ENCODE results near the gene CASP10. TPM values are rescaled to one million over a fixed set of nuclear protein-coding genes. Genes with fewer than 3 reads are reported as not detected.

CASP10 gene
- total and polyA plus RNA-seq, 2 of the 8 experiments (the other 6 are each of a cell fraction or from before 2014, with no cell fraction given): 2.3 to 4.0 TPM

DNA sequence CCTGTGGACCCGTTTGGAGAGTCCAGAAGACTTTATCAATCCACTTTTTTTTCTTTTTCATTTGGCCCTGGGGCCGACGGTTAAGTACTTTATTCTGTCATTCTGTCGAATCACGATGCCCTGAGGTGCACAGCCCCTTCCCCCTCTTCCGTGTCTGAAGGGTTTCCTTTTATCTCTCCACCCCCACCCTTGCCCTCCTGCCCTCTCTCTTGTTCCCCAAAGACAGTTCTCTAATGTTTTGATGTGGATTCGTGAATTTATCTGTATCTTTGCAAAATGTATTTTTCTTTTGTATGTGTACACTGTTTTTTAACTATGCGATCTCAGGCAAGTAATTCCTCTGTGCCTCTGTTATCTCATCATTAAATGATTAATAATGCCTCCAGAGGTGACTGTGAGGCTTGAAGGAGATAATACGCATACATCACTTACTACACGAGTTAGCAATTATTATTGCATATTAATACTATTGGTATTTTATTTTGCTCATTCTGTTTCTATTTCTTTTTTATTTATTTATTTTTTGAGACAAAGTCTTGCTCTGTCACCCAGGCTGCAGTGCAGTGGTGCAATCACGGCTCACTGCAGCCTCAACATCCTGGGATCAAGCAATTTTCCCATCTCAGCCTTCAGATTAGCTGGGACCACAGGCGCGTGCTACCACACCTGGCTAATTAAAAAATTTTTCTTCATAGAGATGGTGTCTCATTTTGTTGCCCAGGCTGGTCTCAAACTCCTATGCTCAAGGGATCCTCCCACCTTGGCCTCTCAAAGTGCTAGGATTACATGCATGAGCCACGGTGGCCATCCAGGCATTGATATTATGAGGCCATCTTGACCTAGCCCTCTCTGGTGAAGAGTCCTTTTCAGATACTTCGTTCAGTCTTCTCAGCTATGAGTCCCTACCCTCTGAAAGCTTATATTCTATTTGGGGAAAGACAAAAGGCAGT lies 76.0 kb downstream of the CASP10 start (continued):
- TF ChIP-seq, protein P1, sequence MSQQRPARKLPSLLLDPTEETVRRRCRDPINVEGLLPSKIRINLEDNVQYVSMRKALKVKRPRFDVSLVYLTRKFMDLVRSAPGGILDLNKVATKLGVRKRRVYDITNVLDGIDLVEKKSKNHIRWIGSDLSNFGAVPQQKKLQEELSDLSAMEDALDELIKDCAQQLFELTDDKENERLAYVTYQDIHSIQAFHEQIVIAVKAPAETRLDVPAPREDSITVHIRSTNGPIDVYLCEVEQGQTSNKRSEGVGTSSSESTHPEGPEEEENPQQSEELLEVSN (IDR thresholded peaks at IDR 0.05): no peak
- TF ChIP-seq, protein P2, sequence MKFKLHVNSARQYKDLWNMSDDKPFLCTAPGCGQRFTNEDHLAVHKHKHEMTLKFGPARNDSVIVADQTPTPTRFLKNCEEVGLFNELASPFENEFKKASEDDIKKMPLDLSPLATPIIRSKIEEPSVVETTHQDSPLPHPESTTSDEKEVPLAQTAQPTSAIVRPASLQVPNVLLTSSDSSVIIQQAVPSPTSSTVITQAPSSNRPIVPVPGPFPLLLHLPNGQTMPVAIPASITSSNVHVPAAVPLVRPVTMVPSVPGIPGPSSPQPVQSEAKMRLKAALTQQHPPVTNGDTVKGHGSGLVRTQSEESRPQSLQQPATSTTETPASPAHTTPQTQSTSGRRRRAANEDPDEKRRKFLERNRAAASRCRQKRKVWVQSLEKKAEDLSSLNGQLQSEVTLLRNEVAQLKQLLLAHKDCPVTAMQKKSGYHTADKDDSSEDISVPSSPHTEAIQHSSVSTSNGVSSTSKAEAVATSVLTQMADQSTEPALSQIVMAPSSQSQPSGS (IDR thresholded peaks at IDR 0.05; ENCODE audit: low read length): no peak
- TF ChIP-seq POLR2AphosphoS5 (IDR thresholded peaks at IDR 0.05; ENCODE audit: low read depth, low read length): no peak
- TF ChIP-seq HDAC6 (IDR thresholded peaks at IDR 0.05; ENCODE audit: low read depth, low read length): no peak
- TF ChIP-seq CHD2 (IDR thresholded peaks at IDR 0.05; ENCODE audit: low read length): no peak
- no peak for TF ChIP-seq EZH2 (IDR thresholded peaks at IDR 0.05; ENCODE audit: low read depth, low read length, severe bottlenecking)
- TF ChIP-seq ATF3 (IDR thresholded peaks at IDR 0.05; ENCODE audit: insufficient read depth, low read depth, low read length): no peak
- TF ChIP-seq GABPA (IDR thresholded peaks at IDR 0.05; ENCODE audit: borderline replicate concordance, insufficient read depth, low read length): no peak

All from H1 (cell line).